ENCODE measurements around the gene KISS1R. TPM values are rescaled to one million over a fixed set of nuclear protein-coding genes. Genes with fewer than 3 reads are reported as not detected.

KISS1R gene
- total RNA-seq, 4 donors from 2014 or later: not detected

GRCh38 chr19:936175-936546, 19.0 kb downstream of the KISS1R start:
- Histone ChIP-seq H3K36me3 (peaks cover 0 to under 1% (median 0%) of the 10 kb centered on the region in 3 donors), H3K27me3 (no peaks in the 10 kb centered on the region), H3K4me3 (no peak overlapping the region), H3K4me1 (peaks cover 0 to 58% (median 38%) of the 10 kb centered on the region in 4 donors), H3K9me3 (no peaks in the 10 kb centered on the region), H3K27ac (no peak overlapping the region)
- DNase-seq (ENCODE audit: low spot score in 2 of 2): no peak
- 96 to 99% methylated on average over 10 of the region's 10 CpGs for WGBS, 2 donors
- no peak for TF ChIP-seq POLR2A (IDR thresholded peaks at IDR 0.05)
- TF ChIP-seq CTCF (IDR thresholded peaks at IDR 0.05): no peak
- no peak for TF ChIP-seq EP300 (IDR thresholded peaks at IDR 0.05)

- H3K36me3 ChIP-seq: no peaks in the 10 kb centered on the region
- H3K4me1 ChIP-seq: peaks cover 0 to 64% (median 45%) of the 10 kb centered on the region in 4 donors
- TF ChIP-seq CTCF (IDR thresholded peaks at IDR 0.05) (no peak), EP300 (IDR thresholded peaks at IDR 0.05) (no peak)
- H3K4me3 ChIP-seq: no peak overlapping the region
- 86 to 90% methylated on average over 16 of the region's 16 CpGs for WGBS, 2 donors
- H3K27me3 ChIP-seq: no peaks in the 10 kb centered on the region
- H3K9me3 ChIP-seq: no peaks in the 10 kb centered on the region
- H3K27ac ChIP-seq: no peak overlapping the region
- no peak for DNase-seq (ENCODE audit: low spot score in 2 of 2)
Observed at GRCh38 chr19:937259-937694, 20.1 kb downstream of the KISS1R start.

GRCh38 chr19:938233-938923, 21.2 kb downstream of the KISS1R start:
- H3K27ac ChIP-seq: no peak overlapping the region
- H3K27me3 ChIP-seq: no peaks in the 10 kb centered on the region
- peaks cover 0 to 59% (median 35%) of the 10 kb centered on the region in 4 donors for H3K4me1 ChIP-seq
- DNase-seq (ENCODE audit: low spot score in 2 of 2): no peak
- no peak overlapping the region for H3K4me3 ChIP-seq
- no peaks in the 10 kb centered on the region for H3K9me3 ChIP-seq
- H3K36me3 ChIP-seq: no peaks in the 10 kb centered on the region
- WGBS, 2 donors: 90% methylated on average over 21 to 23 of the region's 23 CpGs
- TF ChIP-seq CTCF (IDR thresholded peaks at IDR 0.05): no peak
- TF ChIP-seq POLR2A (IDR thresholded peaks at IDR 0.05): no peak
- TF ChIP-seq EP300 (IDR thresholded peaks at IDR 0.05): no peak

- Histone ChIP-seq H3K27me3 (no peaks in the 10 kb centered on the region), H3K9me3 (no peaks in the 10 kb centered on the region), H3K4me3 (no peak overlapping the region), H3K4me1 (peaks cover 0 to 49% (median 25%) of the 10 kb centered on the region in 4 donors), H3K36me3 (no peaks in the 10 kb centered on the region), H3K27ac (no peak overlapping the region)
- 76 to 79% methylated on average over 22 of the region's 22 CpGs for WGBS, 2 donors
- DNase-seq (ENCODE audit: low spot score in 2 of 2): no peak
- no peak for TF ChIP-seq POLR2A (IDR thresholded peaks at IDR 0.05)
- no peak for TF ChIP-seq EP300 (IDR thresholded peaks at IDR 0.05)
- no peak for TF ChIP-seq CTCF (IDR thresholded peaks at IDR 0.05)
Observed at GRCh38 chr19:939439-939838, 22.3 kb downstream of the KISS1R start.

GRCh38 chr19:939922-940321, 22.8 kb downstream of the KISS1R start:
- Histone ChIP-seq H3K4me3 (no peak overlapping the region), H3K27ac (peak overlapping the region in 2 of 4 donors; percentile 83 to 87), H3K9me3 (no peaks in the 10 kb centered on the region), H3K4me1 (peaks cover 0 to 49% (median 20%) of the 10 kb centered on the region in 4 donors), H3K27me3 (no peaks in the 10 kb centered on the region), H3K36me3 (no peaks in the 10 kb centered on the region)
- DNase-seq (ENCODE audit: low spot score in 2 of 2): no peak
- 95 to 96% methylated on average over 7 of the region's 7 CpGs for WGBS, 2 donors
- no peak for TF ChIP-seq EP300 (IDR thresholded peaks at IDR 0.05)
- no peak for TF ChIP-seq CTCF (IDR thresholded peaks at IDR 0.05)
- no peak for TF ChIP-seq POLR2A (IDR thresholded peaks at IDR 0.05)
